HG03442 (cell line): ENCODE data around the gene LEMD1.

Experiments
- ATAC-seq: cut with Tn5 transposase; IDR thresholded peaks from one replicate; pipeline ENCODE4 v1.9.1; 2021; ENCODE audit warnings: mild to moderate bottlenecking, moderate library complexity; ENCODE audit not compliant: unreplicated experiment

LEMD1 gene

GRCh38 chr1:205335692-205336091 lies 86.2 kb downstream of the LEMD1 start:
- ATAC-seq: no peak

- no peak for ATAC-seq
These were observed 89.7 kb downstream of the LEMD1 start for GRCh38 chr1:205332015-205332791.
